WTC11 (cell line): Measurements from ENCODE around the gene KCNA2. TPM values are rescaled to one million over a fixed set of nuclear protein-coding genes. Genes with fewer than 3 reads are reported as not detected.

ENCODE experiments used
- ATAC-seq: fragments of 200-7000 bp; cut with Tn5 transposase; 2 replicates; pipeline ENCODE4 v1.10.0; 2021; ENCODE audit warnings: mild to moderate bottlenecking, moderate library complexity
- CTCF ChIA-PET: fragments of 300-600 bp; sonication (Branson Sonifier 250); formaldehyde crosslinking; loops from one replicate; lab custom pipeline; 2021; ENCODE audit warnings: antibody characterized with exemption; lab: Charles Lee
- POLR2A ChIA-PET: fragments of 350-600 bp; sonication (Branson Sonifier 250); formaldehyde crosslinking; loops from one replicate; lab custom pipeline; 2021; ENCODE audit warnings: antibody characterized with exemption; lab: Charles Lee
- DNase-seq: peaks from one replicate; pipeline ENCODE4 v3.0.0; 2021; ENCODE audit warnings: low spot score
- H3K27ac Mint-ChIP-seq: 2 replicates; pipeline ENCODE4 v1.8.0; 2021; ENCODE audit warnings: mixed read lengths
- H3K27me3 Mint-ChIP-seq: 2 replicates; pipeline ENCODE4 v1.8.0; 2021; ENCODE audit warnings: low read depth, mild to moderate bottlenecking, moderate library complexity, mixed read lengths
- H3K36me3 Mint-ChIP-seq: 2 replicates; pipeline ENCODE4 v1.8.0; 2021; ENCODE audit warnings: mixed read lengths
- H3K4me1 Mint-ChIP-seq: 2 replicates; pipeline ENCODE4 v1.8.0; 2022; ENCODE audit warnings: mixed read lengths
- H3K4me3 Mint-ChIP-seq: 2 replicates; pipeline ENCODE4 v1.8.0; 2021; ENCODE audit warnings: mild to moderate bottlenecking, moderate library complexity, mixed read lengths
- H3K9me3 Mint-ChIP-seq: 2 replicates; pipeline ENCODE4 v1.8.0; 2021; ENCODE audit warnings: mixed read lengths
- AFF4 ChIP-seq: sonication (generic); formaldehyde crosslinking; IDR thresholded peaks from 2 replicates; pipeline ENCODE4 v1.8.1; 2023; ENCODE audit warnings: mild to moderate bottlenecking, missing genetic modification reagents, borderline replicate concordance
- ELF4 ChIP-seq: sonication (generic); formaldehyde crosslinking; IDR thresholded peaks from 2 replicates; pipeline ENCODE4 v1.8.1; 2022; ENCODE audit warnings: low read depth, mild to moderate bottlenecking, moderate library complexity, missing genetic modification reagents
- EMX1 ChIP-seq: fragments of 250-450 bp; sonication (Bioruptor Pico); IDR thresholded peaks from 2 replicates; pipeline ENCODE4 v1.8.0; 2021; ENCODE audit warnings: mild to moderate bottlenecking
- ERG ChIP-seq: fragments of 250-450 bp; sonication (Bioruptor Pico); IDR thresholded peaks from 2 replicates; pipeline ENCODE4 v1.8.0; 2021; ENCODE audit warnings: mild to moderate bottlenecking
- GABPB1 ChIP-seq: sonication (generic); formaldehyde crosslinking; IDR thresholded peaks from 2 replicates; pipeline ENCODE4 v1.8.1; 2023; ENCODE audit warnings: mild to moderate bottlenecking, missing genetic modification reagents
- GTF2I ChIP-seq: fragments of 250-450 bp; sonication (Bioruptor Pico); conservative IDR thresholded peaks from 2 replicates; pipeline ENCODE4 v1.4.0; 2021; ENCODE audit warnings: mild to moderate bottlenecking
- HMGA2 ChIP-seq: fragments of 250-450 bp; sonication (Bioruptor Pico); IDR thresholded peaks from 2 replicates; pipeline ENCODE4 v1.4.0; 2021; ENCODE audit warnings: mild to moderate bottlenecking, moderate library complexity
- IRF2 ChIP-seq: sonication (generic); formaldehyde crosslinking; IDR thresholded peaks from 2 replicates; pipeline ENCODE4 v1.8.0; 2022; ENCODE audit warnings: low read depth, missing genetic modification reagents, borderline replicate concordance
- JUN ChIP-seq: sonication (generic); formaldehyde crosslinking; IDR thresholded peaks from 2 replicates; pipeline ENCODE4 v1.8.0; 2023; ENCODE audit warnings: mild to moderate bottlenecking, missing genetic modification reagents
- MLX ChIP-seq: sonication (generic); formaldehyde crosslinking; IDR thresholded peaks from 2 replicates; pipeline ENCODE4 v1.8.1; 2023; ENCODE audit warnings: mild to moderate bottlenecking, missing genetic modification reagents, moderate library complexity
- NR1H2 ChIP-seq: sonication (generic); formaldehyde crosslinking; IDR thresholded peaks from 2 replicates; pipeline ENCODE4 v1.9.0; 2021; ENCODE audit warnings: mild to moderate bottlenecking, moderate library complexity, missing genetic modification reagents
- NR2C2 ChIP-seq: sonication (generic); formaldehyde crosslinking; IDR thresholded peaks from 2 replicates; pipeline ENCODE4 v1.8.0; 2022; ENCODE audit warnings: mild to moderate bottlenecking, missing genetic modification reagents
- OVOL2 ChIP-seq: fragments of 250-450 bp; sonication (Bioruptor Pico); IDR thresholded peaks from 2 replicates; pipeline ENCODE4 v1.9.0; 2021; ENCODE audit warnings: mild to moderate bottlenecking, borderline replicate concordance
- PRDM15 ChIP-seq: sonication (generic); formaldehyde crosslinking; IDR thresholded peaks from 2 replicates; pipeline ENCODE4 v1.8.0; 2022; ENCODE audit warnings: missing genetic modification reagents
- PREB ChIP-seq: sonication (generic); formaldehyde crosslinking; IDR thresholded peaks from 2 replicates; pipeline ENCODE4 v1.8.1; 2022; ENCODE audit warnings: mild to moderate bottlenecking, missing genetic modification reagents, moderate library complexity, borderline replicate concordance
- USF1 ChIP-seq: sonication (generic); formaldehyde crosslinking; IDR thresholded peaks from 2 replicates; pipeline ENCODE4 v1.8.0; 2022; ENCODE audit warnings: mild to moderate bottlenecking, missing genetic modification reagents
- USF2 ChIP-seq: sonication (generic); formaldehyde crosslinking; IDR thresholded peaks from 2 replicates; pipeline ENCODE4 v1.8.1; 2023; ENCODE audit warnings: mild to moderate bottlenecking, missing genetic modification reagents, moderate library complexity
- ZNF219 ChIP-seq: sonication (generic); formaldehyde crosslinking; IDR thresholded peaks from 2 replicates; pipeline ENCODE4 v1.8.0; 2023; ENCODE audit warnings: missing genetic modification reagents, mild to moderate bottlenecking, borderline replicate concordance
- ZNF423 ChIP-seq: fragments of 250-450 bp; sonication (Bioruptor Pico); IDR thresholded peaks from 2 replicates; pipeline ENCODE4 v2.1.2; 2022; ENCODE audit warnings: mild to moderate bottlenecking, moderate library complexity
- total RNA-seq: library from RNA; stranded (reverse); gene quantifications from 3 replicates; pipeline ENCODE4 v1.2.3, GENCODE V29; 2021

The KCNA2 gene
- total RNA-seq, 1 experiment from 2014 or later, result 0.50 TPM

- Mint-ChIP-seq H3K27ac (no peak overlapping the region), H3K4me3 (no peak overlapping the region), H3K27me3 (peaks cover 35% of the 10 kb centered on the region), H3K36me3 (no peaks in the 10 kb centered on the region), H3K9me3 (no peaks in the 10 kb centered on the region), H3K4me1 (peaks cover 6% of the 10 kb centered on the region; the same call in 1 of the 2 replicates)
- CTCF ChIA-PET, result interaction anchor here (0.6 to 3.7 kb wide), 34 partner anchors 11 to 1402 kb away, joined by 3 to 135 read pairs (median 4); partner anchors contain the start of gene KCNA2
- POLR2A ChIA-PET, result no interaction called here
- no peak for ATAC-seq
- DNase-seq, result no peak
- TF ChIP-seq PRDM15 (CRISPR knock-in tag), result no peak
- TF ChIP-seq USF2 (CRISPR knock-in tag), result no peak
- no peak for TF ChIP-seq GABPB1 (CRISPR knock-in tag)
- TF ChIP-seq ZNF423 (CRISPR knock-in tag), result no peak
- TF ChIP-seq OVOL2 (CRISPR knock-in tag), result no peak
- TF ChIP-seq ERG (CRISPR knock-in tag), result no peak
- TF ChIP-seq JUN, result no peak
- no peak for TF ChIP-seq AFF4 (CRISPR knock-in tag)
- no peak for TF ChIP-seq IRF2 (CRISPR knock-in tag)
- no peak for TF ChIP-seq NR2C2 (CRISPR knock-in tag)
- TF ChIP-seq MLX (CRISPR knock-in tag), result no peak
- TF ChIP-seq HMGA2 (CRISPR knock-in tag), result no peak
- no peak for TF ChIP-seq EMX1 (CRISPR knock-in tag)
- no peak for TF ChIP-seq ELF4 (CRISPR knock-in tag)
- TF ChIP-seq ZNF219 (CRISPR knock-in tag), result no peak
- no peak for TF ChIP-seq USF1 (CRISPR knock-in tag)
- no peak for TF ChIP-seq PREB (CRISPR knock-in tag)
- no peak for TF ChIP-seq NR1H2 (CRISPR knock-in tag)
- TF ChIP-seq GTF2I (CRISPR knock-in tag), result no peak
Observed at GRCh38 chr1:110620250-110620615, 14.1 kb upstream of the KCNA2 start.
